ENCODE data around the gene PHF2. TPM values are rescaled to one million over a fixed set of nuclear protein-coding genes. Genes with fewer than 3 reads are reported as not detected.

The PHF2 gene
- total and polyA plus RNA-seq, 9 of the 15 experiments (the other 6 are each of a cell fraction or from before 2014, with no cell fraction given): 0.37 to 14.4 (median 8.1) TPM

GRCh38 chr9:93566408-93567270 lies 9.7 kb upstream of the PHF2 start (continued):
- peak; percentile 39 for TF ChIP-seq HNRNPLL (IDR thresholded peaks at IDR 0.05; ENCODE audit: low read depth, low read length, poor library complexity, severe bottlenecking)
- TF ChIP-seq SAFB (IDR thresholded peaks at IDR 0.05; ENCODE audit: borderline replicate concordance, low read depth, low read length): peak; percentile 81
- TF ChIP-seq POLR2H (tag; IDR thresholded peaks at IDR 0.05; ENCODE audit: low read depth): peak; percentile 80
- TF ChIP-seq CREB1 (IDR thresholded peaks at IDR 0.05): peak; percentile 40; the same call in 1 of the 2 replicates
- TF ChIP-seq CREB1 (CRISPR knock-in tag; IDR thresholded peaks at IDR 0.05): peak; percentile 66; the same call in 1 of the 2 replicates
- no peak for TF ChIP-seq ARID1B (IDR thresholded peaks at IDR 0.05)
- TF ChIP-seq ELF1 (tag; IDR thresholded peaks at IDR 0.05): peak; percentile 75
- no peak for TF ChIP-seq ZBTB26 (CRISPR knock-in tag; IDR thresholded peaks at IDR 0.05)
- 0 out of 4 replicates have a peak, but pooled peaks of 1 of the 2 experiments have one; percentile 23 for TF ChIP-seq NONO (IDR thresholded peaks at IDR 0.05; ENCODE audit: low read depth in 2 of 2, low read length in 1 of 2)
- no peak for TF ChIP-seq NELFE (IDR thresholded peaks at IDR 0.05; ENCODE audit: insufficient read depth, insufficient read length)
- no peak for TF ChIP-seq HDAC1 (IDR thresholded peaks at IDR 0.05)
- no peak for TF ChIP-seq E2F5 (CRISPR knock-in tag; IDR thresholded peaks at IDR 0.05)
- TF ChIP-seq CREB3 (tag; conservative IDR thresholded peaks at IDR 0.05; ENCODE audit: low read depth): peak; percentile 36; the same call in 1 of the 2 replicates
- TF ChIP-seq HNRNPK (IDR thresholded peaks at IDR 0.05; ENCODE audit: low read depth, low read length, poor library complexity, severe bottlenecking): no peak
- no peak for TF ChIP-seq PTTG1 (tag; IDR thresholded peaks at IDR 0.05; ENCODE audit: low read depth)
- no peak for TF ChIP-seq TAL1 (IDR thresholded peaks at IDR 0.05)
- TF ChIP-seq POLR2AphosphoS2 (IDR thresholded peaks at IDR 0.05; ENCODE audit: low read length): peak; percentile 94; the same call in 1 of the 2 replicates
- no peak for TF ChIP-seq RBM17 (IDR thresholded peaks at IDR 0.05; ENCODE audit: borderline replicate concordance, low read depth, low read length)
- no peak for TF ChIP-seq THRAP3 (IDR thresholded peaks at IDR 0.05; ENCODE audit: borderline replicate concordance)
- TF ChIP-seq CXXC5 (CRISPR knock-in tag; IDR thresholded peaks at IDR 0.05): peak; percentile 82
